ENCODE results near the gene SMARCC1.
A peak's percentile ranks its signal among the peaks of the same experiment; 100 is the strongest.
"Not testable (repeated sequence)": the region's sequence is repeated elsewhere in the genome, so short reads cannot be mapped to it uniquely, and the experiment has no call there.

The SMARCC1 gene

DNA sequence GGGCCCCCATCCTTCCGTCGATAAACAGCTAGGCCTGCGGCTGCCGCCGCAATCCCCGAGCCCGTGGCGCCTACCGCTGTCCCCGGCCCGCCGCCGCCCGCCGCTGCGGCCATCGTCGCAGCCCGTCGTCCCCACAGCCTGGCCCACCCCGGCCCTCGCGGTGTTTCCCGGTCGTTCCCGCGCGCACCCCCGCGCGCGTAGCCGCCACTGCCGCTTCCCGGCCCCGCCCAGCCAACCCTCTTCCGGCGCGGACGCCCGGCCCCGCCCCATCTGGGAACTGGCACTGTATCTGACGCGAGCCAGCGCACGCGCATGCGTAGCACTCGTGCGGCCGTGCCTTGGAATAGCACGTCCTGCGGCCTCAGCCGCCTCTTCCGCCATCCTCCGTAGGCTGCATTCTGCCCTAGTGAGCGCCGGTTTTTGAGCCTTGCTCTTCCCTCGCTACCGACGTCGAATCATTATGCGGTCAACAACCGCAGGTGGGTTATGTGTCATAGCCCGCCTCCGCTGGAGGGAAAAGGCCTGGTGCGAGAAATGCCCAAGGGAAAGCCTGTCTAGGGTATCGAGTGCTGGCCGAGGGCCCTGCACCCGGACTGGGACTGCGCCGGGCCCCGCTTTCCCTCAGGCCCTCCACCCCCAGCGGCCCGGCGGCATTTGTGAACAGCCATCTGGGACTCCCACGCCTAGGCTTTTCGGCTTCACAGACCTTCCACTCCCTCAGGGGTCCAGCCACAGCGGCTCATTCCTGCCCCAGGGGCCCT, at the start of gene SMARCC1:
Gene SMARCC1, minus strand, starts transcription at position 209 of the 761 bp plus-strand sequence. Its CDS starts 96 bp downstream, at position 113.
- intact Hi-C loops (cut with DNase I): loop anchor here (5.0 kb wide), 2 partner anchors 205 to 400 kb away; partner anchors contain the start of genes CSPG5 and PTPN23
- DNase-seq: peak; percentile 94 to 99 (median 97)

DNA sequence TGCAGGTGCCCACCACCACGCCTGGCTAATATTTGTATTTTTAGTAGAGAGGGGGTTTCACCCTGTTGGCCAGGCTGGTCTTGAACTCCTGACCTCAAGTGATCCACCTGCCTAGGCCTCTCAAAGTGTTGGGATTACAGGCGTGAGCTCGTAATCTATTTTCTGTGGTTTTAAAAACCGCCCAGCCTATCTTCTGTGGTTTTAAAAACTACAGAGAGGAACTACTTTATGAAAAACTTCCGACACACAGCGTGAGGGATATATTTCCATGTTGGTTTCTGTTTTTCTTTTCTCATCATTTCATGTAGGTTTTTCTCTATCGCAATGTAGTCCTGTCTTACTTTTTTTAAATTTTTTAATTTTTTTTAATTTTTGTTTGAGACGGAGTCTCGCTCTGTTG, 47.8 kb upstream of the SMARCC1 start:
- intact Hi-C loops (cut with DNase I); DNase-seq: not testable (repeated sequence)

DNA sequence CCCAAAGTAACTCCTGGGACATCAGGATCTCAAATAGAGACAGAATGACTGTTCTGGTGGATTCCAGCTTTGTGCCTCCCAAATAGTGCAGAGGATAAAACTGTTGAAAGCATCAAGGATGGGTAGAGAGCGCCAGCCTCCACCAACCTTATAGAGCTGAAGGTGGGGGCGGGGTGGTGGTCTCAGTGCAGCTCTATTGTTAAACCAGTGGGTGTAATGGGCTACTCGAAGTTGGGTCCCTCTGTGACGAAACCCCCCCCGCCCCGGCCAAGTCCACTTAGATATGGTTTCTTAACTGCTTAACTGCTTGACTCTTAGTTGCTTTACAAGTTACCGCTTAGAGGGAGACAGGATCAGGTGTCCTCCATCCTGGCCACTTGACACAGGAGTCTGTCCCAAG, 43.9 kb upstream of the SMARCC1 start:
- DNase-seq: peak in 1 of 10 donors; percentile 3
- intact Hi-C loops (cut with DNase I): no loop called here

DNA sequence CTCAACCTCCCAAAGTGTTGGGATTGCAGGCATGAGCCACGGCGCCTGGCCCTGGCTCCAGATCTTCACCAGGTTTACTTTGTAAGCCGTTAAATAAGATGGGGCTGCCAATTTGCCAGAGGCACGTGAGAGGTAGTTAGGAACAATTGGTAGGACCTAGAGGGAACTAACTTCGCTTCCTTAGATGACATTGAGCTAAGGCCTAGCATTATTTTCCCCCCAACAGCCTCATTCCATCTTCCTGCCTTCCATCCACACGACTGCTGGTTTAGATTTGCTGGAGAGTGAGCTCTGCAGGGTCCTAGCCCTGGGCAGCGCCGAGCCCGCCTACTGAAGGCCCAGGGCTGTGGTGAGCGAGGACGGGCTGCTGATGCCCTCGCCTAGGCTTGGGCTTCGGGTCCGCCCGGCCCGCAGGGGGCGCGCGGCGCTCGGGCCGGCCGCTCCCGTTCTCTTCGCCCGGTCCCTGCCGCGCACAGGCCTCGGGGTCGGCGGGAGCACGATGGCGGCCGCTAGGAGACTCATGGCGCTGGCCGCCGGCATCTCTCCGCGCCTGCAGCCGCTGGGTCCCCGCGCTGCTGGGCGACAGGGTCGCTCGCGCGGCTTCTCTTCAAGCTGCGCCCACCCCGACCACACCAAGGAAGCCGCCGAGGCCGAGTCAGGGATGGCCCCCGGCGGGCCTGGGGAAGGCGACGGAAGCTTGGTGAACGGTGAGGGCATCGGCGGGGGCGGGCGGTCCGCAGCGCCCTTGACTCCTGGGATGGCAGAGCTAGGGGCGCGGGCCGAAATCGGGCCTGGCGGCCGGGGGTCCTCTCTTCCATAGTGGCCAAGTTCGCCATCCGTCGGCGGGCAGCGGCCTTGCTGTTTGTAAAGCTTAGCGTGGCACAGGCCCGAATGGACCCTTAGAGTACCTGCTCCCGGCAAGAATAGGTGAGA, 43.1 kb upstream of the SMARCC1 start:
- intact Hi-C loops (cut with DNase I): loop anchor here (5.0 kb wide), 1 partner anchor 327 kb away; no protein-coding TSS in a partner anchor
- DNase-seq: peak; percentile 62 to 97 (median 78)

DNA sequence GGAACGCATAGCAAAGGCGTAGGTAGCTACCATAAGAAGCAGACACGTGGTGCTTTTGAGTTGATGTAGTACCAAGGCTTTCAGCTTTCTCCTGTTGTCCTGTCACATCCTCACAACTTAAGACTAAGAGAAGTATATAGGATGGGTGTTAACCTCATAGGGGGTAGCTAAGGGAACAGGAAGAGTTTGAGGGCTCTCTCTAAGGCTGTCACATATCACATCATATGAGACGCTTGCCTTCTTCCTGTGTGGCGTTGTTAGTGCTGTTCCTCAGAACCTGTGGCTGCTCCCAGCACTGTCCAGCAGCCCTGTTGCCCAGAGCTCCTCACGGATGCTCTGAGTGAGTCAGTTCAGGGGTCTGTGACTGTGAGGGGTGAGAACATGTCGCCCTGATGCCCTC, 35.9 kb upstream of the SMARCC1 start:
- DNase-seq: no peak
- intact Hi-C loops (cut with DNase I): no loop called here

DNA sequence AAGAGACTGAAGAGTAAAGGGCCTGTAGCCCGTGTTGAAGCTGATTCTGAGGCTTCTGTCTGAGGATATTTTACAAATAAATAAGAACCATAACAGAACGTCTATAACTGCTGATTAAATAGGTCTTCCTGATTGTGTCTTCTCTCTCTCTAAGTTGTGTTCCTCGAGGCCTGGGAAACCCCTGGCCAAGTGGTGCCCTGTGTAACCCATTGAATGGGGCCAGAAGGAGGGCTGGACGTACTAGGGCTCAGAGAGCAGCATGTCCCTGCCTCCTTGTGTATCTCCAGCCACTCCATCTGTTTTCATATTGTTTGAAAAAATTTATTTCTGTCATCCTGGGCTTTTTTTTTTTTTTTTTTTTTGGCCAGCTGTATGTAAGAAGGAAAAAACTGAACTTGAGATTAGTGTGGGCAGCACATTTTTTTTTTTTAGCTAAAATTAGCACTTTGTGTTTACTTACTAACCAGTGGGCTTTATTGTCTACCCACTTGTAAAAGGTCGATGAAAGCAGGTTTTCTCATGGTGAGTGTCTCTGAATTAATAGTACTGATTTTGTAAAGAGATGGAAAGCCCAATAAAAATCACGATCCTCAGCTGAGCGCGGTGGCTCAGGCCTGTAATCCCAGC, 32.0 kb upstream of the SMARCC1 start:
- intact Hi-C loops (cut with DNase I): no loop called here

DNA sequence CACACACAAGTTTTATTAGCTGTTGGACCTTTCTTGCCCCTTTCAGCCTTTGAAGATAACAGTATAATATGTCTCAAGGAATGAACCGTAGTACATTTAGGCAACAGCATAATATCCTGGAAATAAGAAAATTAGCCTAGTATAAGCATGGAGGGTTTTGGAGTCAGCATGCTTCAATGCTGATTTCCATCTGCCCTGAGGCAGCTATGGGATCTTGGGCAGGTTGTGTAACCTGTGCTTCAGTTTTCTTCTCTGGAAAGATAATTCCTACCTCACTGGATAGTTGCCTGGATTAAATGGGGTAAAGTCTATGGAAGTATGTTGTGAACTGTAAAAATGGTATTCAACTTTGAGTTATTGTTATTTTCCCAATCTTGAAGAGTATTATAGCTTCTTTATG, 22.9 kb upstream of the SMARCC1 start:
- intact Hi-C loops (cut with DNase I): no loop called here

More for the DNA sequence above, 32.0 kb upstream of the SMARCC1 start:
- DNase-seq: peak in 2 of 10 donors; percentile 28 to 58

DNA sequence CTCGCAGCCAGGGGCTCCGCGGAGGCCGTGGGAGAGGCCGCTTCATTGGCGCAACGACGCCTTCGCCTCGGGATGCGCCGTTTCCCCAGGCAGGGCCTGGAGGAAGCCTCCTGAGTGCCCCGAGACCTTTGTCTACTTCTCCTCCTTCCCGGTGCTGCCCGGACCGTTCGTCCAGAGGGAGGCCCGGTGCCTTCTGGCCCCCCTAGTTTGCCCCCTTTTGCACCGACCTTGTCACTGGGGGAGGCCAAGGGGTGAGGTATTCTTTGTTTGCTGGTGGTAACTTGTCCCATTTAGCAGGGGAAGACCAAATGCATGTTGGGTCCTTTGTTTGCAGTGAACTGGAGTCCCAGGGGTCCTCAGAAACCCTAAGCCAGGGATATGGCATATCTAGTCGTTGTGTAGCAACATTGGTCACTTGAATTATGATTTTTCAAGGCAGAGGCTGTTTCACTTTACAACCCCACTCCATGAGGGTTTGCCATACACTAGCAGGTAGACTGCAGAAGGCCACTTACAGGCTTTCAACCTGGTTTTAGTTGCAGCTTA, 21.9 kb upstream of the SMARCC1 start:
- no peak for DNase-seq
- intact Hi-C loops (cut with DNase I): no loop called here

More for the DNA sequence above, 22.9 kb upstream of the SMARCC1 start:
- DNase-seq: no peak

DNA sequence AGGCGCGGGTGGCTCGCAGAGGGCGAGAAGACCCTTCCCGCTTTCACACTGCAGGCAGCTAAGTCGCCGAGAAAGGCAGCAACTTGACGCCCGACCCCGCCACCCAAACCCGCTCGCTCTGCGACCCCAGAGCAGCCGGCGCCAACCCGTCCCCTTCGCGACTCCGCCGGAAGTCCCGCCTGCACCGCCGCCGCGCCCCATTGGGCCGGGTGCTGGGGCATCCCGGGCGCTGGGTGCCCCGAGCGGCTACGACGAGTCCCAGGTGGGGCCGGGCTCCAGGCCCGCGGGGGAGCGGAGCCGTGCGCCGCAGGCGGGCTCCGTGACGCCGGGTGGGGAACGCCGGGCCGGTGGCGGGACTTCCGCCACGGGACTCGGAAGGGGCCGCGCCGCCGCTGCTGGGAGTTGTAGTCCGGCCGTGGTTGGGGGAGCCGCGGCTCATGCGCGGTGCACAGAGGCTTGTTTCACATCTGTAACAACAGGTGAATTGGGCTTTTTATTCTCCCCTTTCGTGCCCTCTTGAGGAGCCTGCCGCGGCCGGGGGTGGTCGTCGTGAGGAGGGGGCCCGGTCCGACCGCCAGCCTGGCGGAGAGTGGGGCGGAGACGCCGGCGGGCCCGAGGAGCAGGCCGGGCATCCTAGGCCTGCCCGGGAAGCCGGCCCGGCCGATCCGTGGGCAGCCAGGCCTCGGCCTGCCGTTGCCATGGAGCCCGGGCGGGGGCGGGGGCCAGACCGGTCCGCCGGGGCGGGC, 21.2 kb upstream of the SMARCC1 start, which contains the start of gene DHX30:
Gene DHX30, plus strand, starts transcription at position 405 of the 746 bp plus-strand sequence. CDS start 7,546 bp downstream, outside the sequence.
- DNase-seq: peak; percentile 83 to 98 (median 90)
- intact Hi-C loops (cut with DNase I): no loop called here

DNA sequence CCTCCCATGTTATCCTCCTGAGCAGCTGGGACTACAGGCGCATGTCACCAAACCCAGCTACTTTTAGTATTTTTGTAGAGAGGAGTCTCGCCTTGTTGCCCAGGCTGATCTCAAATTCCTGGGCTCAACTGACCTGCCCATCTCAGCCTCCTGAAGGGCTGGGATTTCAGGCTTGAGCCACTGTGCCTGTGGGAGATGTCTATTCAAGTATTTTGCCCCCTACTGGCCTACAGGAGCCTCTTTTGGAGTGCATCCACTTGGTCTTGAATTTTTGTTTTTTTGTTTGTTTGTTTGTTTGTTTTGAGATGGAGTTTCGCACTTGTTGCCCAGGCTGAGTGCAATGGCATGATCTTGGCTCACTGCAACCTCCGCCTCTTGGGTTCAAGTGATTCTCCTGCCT, 18.0 kb upstream of the SMARCC1 start:
- intact Hi-C loops (cut with DNase I): no loop called here
- no peak for DNase-seq

DNA sequence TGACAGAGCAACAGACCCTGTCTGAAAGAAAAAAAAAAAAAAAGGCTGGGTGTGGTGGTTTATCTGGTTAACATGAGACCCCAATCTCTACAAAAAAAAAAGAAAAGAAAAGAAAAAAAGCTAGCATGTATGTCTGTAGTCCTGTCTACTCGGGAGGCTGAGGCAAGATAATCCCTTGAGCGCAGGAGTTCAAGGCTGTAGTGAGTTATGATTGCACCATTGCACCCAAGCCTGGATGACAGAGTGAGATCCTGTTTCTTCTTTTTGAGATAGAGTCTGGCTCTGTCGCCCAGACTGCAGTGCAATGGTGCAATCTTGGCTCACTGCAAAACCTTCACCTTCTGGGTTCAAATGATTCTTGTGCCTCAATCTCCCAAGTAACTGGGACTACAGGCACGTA, 12.9 kb upstream of the SMARCC1 start:
- intact Hi-C loops (cut with DNase I): no loop called here
- no peak for DNase-seq

DNA sequence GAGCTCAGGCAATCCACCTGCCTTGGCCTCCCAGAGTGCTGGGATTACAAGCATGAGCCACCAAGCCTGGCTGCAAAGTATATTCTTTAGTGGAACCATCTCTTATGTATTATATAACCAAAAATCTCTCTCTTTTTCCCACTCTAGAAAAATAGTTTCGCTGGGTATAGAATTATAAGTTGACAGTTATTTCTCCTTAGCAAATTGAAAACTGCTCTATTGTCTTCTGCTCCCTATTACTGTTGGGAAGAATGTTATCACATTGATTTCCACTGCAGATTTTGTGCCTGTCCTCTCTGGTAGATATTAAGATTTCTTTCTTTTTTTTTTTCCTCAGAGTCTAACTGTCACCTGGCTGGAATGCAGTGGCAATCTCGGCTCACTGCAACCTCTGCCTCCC, 11.0 kb upstream of the SMARCC1 start:
- intact Hi-C loops (cut with DNase I): no loop called here
- no peak for DNase-seq

DNA sequence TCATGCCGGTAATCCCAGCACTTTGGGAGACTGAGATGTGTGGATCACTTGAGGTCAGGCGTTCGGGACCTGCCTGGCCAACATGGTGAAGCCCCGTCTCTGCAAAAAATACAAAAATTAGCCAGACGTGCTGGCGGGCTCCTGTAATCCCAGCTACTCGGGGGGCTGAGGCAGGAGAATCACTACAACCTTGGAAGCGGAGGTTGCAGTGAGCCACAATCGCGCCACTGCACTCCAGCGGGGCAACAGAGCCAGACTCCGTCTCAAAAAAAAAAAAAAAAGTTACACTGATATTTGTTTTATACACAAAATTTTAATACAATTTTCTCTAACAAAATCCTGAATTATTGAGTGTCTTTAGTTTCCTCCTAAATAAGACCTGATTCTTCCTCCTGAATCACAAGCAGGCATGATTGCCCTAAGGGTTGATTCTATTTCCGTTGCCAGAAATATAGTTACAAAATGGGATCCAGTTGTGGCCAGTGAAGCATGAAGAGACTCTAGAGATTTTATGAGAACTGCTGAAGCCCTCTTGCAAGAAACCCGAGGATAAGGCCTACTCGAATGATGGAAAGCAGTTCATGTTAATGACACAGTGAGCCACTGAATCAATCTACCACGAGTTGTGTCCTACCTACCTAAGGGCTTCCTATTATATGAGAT, 9.6 kb upstream of the SMARCC1 start:
- peak in 1 of 10 donors; percentile 31 for DNase-seq
- intact Hi-C loops (cut with DNase I): no loop called here

DNA sequence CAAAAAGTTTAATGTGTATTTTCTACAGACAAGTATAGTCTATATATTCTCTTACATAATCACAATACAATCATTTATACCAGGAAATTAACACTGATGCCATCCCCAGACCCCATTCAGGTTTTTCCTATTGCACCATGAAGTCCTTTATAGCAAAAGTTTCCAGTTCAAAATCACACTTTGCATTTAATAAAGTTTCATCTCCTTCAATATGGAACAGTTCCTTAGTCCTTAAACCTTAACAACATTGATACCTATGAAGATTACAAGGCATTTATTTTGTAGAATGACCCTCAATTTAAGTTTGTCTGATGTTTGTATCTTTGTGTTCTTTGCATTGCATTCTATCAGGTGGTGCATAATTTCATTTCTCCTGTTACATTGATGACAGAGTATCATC, 2.0 kb upstream of the SMARCC1 start:
- intact Hi-C loops (cut with DNase I): loop anchor here (5.0 kb wide), 2 partner anchors 206 to 401 kb away; partner anchors contain the start of genes CSPG5 and PTPN23
- DNase-seq: no peak

DNA sequence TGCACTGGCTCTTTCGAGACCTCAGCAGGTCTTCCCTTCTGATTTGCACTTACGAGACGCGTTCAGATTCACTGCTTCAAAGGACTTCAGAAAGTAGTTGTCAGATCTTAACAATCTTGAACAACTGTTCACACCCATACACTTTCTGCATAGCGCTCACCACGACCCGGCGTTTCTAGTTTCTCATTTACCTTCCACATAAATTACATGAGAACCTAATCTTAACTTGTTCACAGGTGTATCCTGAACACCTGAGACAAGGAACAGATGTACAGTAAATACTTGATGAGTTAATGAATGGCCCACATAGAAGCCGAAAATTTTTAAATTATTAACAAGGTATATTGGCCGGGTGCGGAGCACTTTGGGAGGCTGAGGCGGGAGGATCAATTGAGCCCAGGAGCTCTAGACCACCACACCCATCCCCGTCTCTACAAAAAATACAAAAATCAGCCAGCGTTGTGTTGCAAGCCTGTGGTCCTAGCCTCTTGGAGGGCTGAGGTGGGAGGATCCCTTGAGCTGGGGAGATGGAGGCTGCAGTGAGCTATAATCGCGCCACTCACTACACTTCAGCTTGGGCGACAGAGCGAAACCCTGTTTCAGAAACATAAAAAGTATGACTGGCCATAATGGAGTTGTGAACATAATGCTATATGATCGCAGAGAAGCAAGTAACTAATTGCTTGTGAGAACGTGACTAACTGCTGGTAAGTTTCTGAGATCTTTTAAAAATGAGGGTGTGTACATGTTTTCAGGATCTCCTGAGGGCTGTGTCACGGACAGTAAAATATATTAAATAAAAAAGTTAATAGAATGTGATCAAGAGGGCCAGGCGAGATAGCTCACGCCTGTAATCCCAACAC, 984 bp upstream of the SMARCC1 start:
- peak in 1 of 10 donors; percentile 7 for DNase-seq
- intact Hi-C loops (cut with DNase I): loop anchor here (5.0 kb wide), 2 partner anchors 205 to 400 kb away; partner anchors contain the start of genes CSPG5 and PTPN23

DNA sequence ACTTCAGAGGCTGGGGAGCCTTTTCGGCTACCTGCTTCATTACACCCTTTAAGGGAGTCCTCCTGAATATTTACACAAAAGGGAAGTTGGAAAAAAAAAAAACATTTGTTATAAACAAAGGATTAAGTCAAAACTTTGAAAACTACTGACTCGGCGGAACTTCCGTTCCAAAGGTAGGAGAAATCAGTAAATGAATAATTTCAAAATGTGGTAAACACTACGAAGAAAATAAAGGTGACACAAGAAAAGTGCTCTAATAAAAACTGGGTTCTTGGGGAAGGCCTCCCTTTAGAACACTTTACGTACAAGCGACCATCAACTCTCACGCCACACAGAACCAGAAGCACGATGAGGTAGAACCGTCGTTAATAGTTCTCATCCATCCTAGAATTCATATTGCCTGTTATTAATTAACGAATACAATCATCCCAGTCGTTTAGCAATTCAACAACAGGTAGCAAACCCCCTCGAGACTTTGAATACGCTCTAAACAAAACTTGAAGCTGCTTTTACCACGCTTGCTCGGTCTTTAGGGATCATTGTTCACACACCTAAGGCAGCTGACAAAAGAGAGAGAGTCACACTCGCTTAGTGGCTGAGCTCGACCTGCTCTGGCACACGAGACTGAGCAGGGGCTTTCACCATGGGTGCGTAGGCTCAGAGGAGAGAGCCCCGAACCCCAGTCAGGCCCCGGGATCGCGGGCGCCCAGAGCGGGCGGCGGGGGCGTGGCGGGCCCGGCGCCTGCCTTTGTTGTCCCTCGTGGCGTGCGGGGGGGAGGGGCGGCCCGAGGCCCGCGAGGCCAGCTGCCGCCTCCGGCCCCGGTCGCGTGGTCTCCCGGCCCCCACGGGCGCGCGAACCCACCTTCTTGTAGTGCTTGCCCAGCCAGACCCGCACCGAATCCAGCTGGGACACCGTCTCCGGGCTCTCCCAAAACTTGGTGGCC, 680 bp downstream of the SMARCC1 start:
- intact Hi-C loops (cut with DNase I): loop anchor here (5.0 kb wide), 2 partner anchors 204 to 399 kb away; partner anchors contain the start of genes CSPG5 and PTPN23
- DNase-seq: peak in 9 of 10 donors; percentile 35 to 92 (median 56)

DNA sequence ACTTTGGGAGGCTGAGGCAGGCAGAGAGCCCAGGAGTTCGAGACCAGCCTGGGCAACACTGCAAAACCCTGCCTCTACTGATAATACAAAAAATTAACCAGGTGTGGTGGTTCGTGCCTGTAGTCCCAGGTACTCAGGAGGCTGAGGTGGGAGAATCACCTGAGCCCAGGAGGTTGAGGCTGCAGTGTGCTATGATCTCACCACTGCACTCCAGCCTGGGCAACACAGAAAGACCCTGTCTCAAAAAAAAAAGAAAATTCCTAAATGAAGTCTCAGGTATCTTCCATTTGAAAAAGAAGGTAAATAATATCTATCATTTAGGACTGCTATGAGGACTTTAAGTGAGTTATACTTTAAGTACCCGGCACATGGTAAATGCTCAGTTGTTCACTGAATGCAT, 2.9 kb downstream of the SMARCC1 start:
- peak in 1 of 10 donors; percentile 3 for DNase-seq
- intact Hi-C loops (cut with DNase I): no loop called here
